GM13977 (cell line): ENCODE measurements around the gene DDX31.

Experiments used
- DNase-seq: peaks from one replicate; pipeline ENCODE4 v3.0.0; 2012; ENCODE audit warnings: low spot score
- CTCF ChIP-seq: IDR thresholded peaks from 2 replicates; pipeline ENCODE4 v1.5.1; 2012; ENCODE audit warnings: mild to moderate bottlenecking, control low read depth; ENCODE audit not compliant: insufficient read depth; ENCODE audit errors: extremely low read depth, missing control alignments
- in situ Hi-C: fragments of 300-500 bp; cut with MboI; formaldehyde crosslinking; loops from one replicate; pipeline ENCODE4 v1.12.0; 2022; ENCODE audit warnings: low sequenced_read_pairs, low pct_unique_long_range_greater_than_20kb, mixed read lengths, inconsistent platforms; ENCODE audit not compliant: unreplicated experiment

The DDX31 gene

GRCh38 chr9:132560616-132561202 is 109.1 kb downstream of the DDX31 start:
- DNase-seq, result no peak
- TF ChIP-seq CTCF, result no peak
- in situ Hi-C loops, result no loop called here

GRCh38 chr9:132559711-132560110 is 110.1 kb downstream of the DDX31 start:
- TF ChIP-seq CTCF, result no peak
- in situ Hi-C loops, result no loop called here
- no peak for DNase-seq

- in situ Hi-C loops, result no loop called here
- no peak for DNase-seq
- TF ChIP-seq CTCF, result no peak
Observed at GRCh38 chr9:132557159-132557558, 112.6 kb downstream of the DDX31 start.

GRCh38 chr9:132556714-132557113 is 113.1 kb downstream of the DDX31 start:
- in situ Hi-C loops, result no loop called here
- no peak for DNase-seq
- no peak for TF ChIP-seq CTCF

- in situ Hi-C loops, result no loop called here
- TF ChIP-seq CTCF, result no peak
- no peak for DNase-seq
Observed at GRCh38 chr9:132556235-132556634, 113.5 kb downstream of the DDX31 start.

GRCh38 chr9:132555528-132555927 is 114.3 kb downstream of the DDX31 start:
- DNase-seq, result no peak
- no peak for TF ChIP-seq CTCF
- in situ Hi-C loops, result no loop called here

GRCh38 chr9:132554755-132555154 is 115.0 kb downstream of the DDX31 start:
- in situ Hi-C loops, result no loop called here

More at GRCh38 chr9:132554755-132555154, 115.0 kb downstream of the DDX31 start:
- no peak for DNase-seq
- no peak for TF ChIP-seq CTCF
